ENCODE data around the gene ANKRD45.
"Not testable (repeated sequence)": the region's sequence is repeated elsewhere in the genome, so short reads cannot be mapped to it uniquely, and the experiment has no call there.

Gene ANKRD45

GRCh38 chr1:173646656-173647055, 23.0 kb downstream of the ANKRD45 start:
- in situ Hi-C loops (cut with MboI; ENCODE audit: low sequenced_read_pairs): no loop called here

- in situ Hi-C loops (cut with MboI; ENCODE audit: low sequenced_read_pairs): not testable (repeated sequence)
Observed at GRCh38 chr1:173642450-173643139, 27.1 kb downstream of the ANKRD45 start.

- in situ Hi-C loops (cut with MboI; ENCODE audit: low sequenced_read_pairs): no loop called here
Observed at GRCh38 chr1:173639102-173639501, 30.5 kb downstream of the ANKRD45 start.

GRCh38 chr1:173638043-173639021, 31.3 kb downstream of the ANKRD45 start:
- in situ Hi-C loops (cut with MboI; ENCODE audit: low sequenced_read_pairs): no loop called here

- in situ Hi-C loops (cut with MboI; ENCODE audit: low sequenced_read_pairs): not testable (repeated sequence)
Observed at GRCh38 chr1:173637236-173638042, 32.2 kb downstream of the ANKRD45 start.

- in situ Hi-C loops (cut with MboI; ENCODE audit: low sequenced_read_pairs): no loop called here
Observed at GRCh38 chr1:173635116-173635515, 34.5 kb downstream of the ANKRD45 start, which contains the start of gene TEX50. Gene TEX50, plus strand, starts transcription at chr1:173635338. Its CDS starts 184 bp downstream, at chr1:173635522.

- in situ Hi-C loops (cut with MboI; ENCODE audit: low sequenced_read_pairs): no loop called here
Observed at GRCh38 chr1:173628888-173629287, 40.8 kb downstream of the ANKRD45 start.

GRCh38 chr1:173627269-173627668, 42.4 kb downstream of the ANKRD45 start:
- in situ Hi-C loops (cut with MboI; ENCODE audit: low sequenced_read_pairs): no loop called here

GRCh38 chr1:173616859-173617258, 52.8 kb downstream of the ANKRD45 start:
- in situ Hi-C loops (cut with MboI; ENCODE audit: low sequenced_read_pairs): no loop called here

GRCh38 chr1:173613086-173613485, 56.6 kb downstream of the ANKRD45 start:
- in situ Hi-C loops (cut with MboI; ENCODE audit: low sequenced_read_pairs): not testable (repeated sequence)

GRCh38 chr1:173608503-173609216, 61.0 kb downstream of the ANKRD45 start:
- in situ Hi-C loops (cut with MboI; ENCODE audit: low sequenced_read_pairs): no loop called here

- in situ Hi-C loops (cut with MboI; ENCODE audit: low sequenced_read_pairs): no loop called here
Observed at GRCh38 chr1:173603056-173603591, 66.5 kb downstream of the ANKRD45 start, which contains the start of gene SLC9C2. Gene SLC9C2, minus strand, starts transcription at chr1:173603072. Its CDS starts 1,296 bp downstream, at chr1:173601776.

GRCh38 chr1:173601588-173601987, 68.1 kb downstream of the ANKRD45 start:
- in situ Hi-C loops (cut with MboI; ENCODE audit: low sequenced_read_pairs): no loop called here

GRCh38 chr1:173596097-173596825, 73.4 kb downstream of the ANKRD45 start:
- in situ Hi-C loops (cut with MboI; ENCODE audit: low sequenced_read_pairs): no loop called here

- in situ Hi-C loops (cut with MboI; ENCODE audit: low sequenced_read_pairs): not testable (repeated sequence)
Observed at GRCh38 chr1:173591138-173591537, 78.5 kb downstream of the ANKRD45 start.

- in situ Hi-C loops (cut with MboI; ENCODE audit: low sequenced_read_pairs): no loop called here
Observed at GRCh38 chr1:173590557-173590956, 79.1 kb downstream of the ANKRD45 start.

- in situ Hi-C loops (cut with MboI; ENCODE audit: low sequenced_read_pairs): no loop called here
Observed at GRCh38 chr1:173581383-173582079, 88.1 kb downstream of the ANKRD45 start.

GRCh38 chr1:173580658-173581057, 89.0 kb downstream of the ANKRD45 start:
- in situ Hi-C loops (cut with MboI; ENCODE audit: low sequenced_read_pairs): no loop called here

- in situ Hi-C loops (cut with MboI; ENCODE audit: low sequenced_read_pairs): no loop called here
Observed at GRCh38 chr1:173580071-173580470, 89.6 kb downstream of the ANKRD45 start.
